ENCODE results near the gene PLEKHA1.

PLEKHA1 gene

GRCh38 chr10:122463466-122464249 is 89.2 kb downstream of the PLEKHA1 start:
- no peak for DNase-seq

GRCh38 chr10:122464250-122464510 is 89.7 kb downstream of the PLEKHA1 start:
- no peak for DNase-seq

- DNase-seq = no peak
These were observed 90.1 kb downstream of the PLEKHA1 start for GRCh38 chr10:122464586-122464985.

GRCh38 chr10:122465401-122466040 is 91.0 kb downstream of the PLEKHA1 start:
- DNase-seq = no peak

- DNase-seq = no peak
These were observed 92.5 kb downstream of the PLEKHA1 start for GRCh38 chr10:122466951-122467381.

- DNase-seq = no peak
These were observed 93.2 kb downstream of the PLEKHA1 start for GRCh38 chr10:122467701-122468100.

- DNase-seq = no peak
These were observed 93.9 kb downstream of the PLEKHA1 start for GRCh38 chr10:122468307-122468925.

GRCh38 chr10:122468926-122469781 is 94.6 kb downstream of the PLEKHA1 start:
- no peak for DNase-seq

GRCh38 chr10:122469848-122470247 is 95.3 kb downstream of the PLEKHA1 start:
- DNase-seq = no peak

- DNase-seq = no peak
These were observed 97.1 kb downstream of the PLEKHA1 start for GRCh38 chr10:122471531-122472177.

GRCh38 chr10:122473116-122473515 is 98.6 kb downstream of the PLEKHA1 start:
- no peak for DNase-seq

- DNase-seq = no peak
These were observed 99.8 kb downstream of the PLEKHA1 start for GRCh38 chr10:122474131-122474818.

- no peak for DNase-seq
These were observed 100.6 kb downstream of the PLEKHA1 start for GRCh38 chr10:122475100-122475499.

- DNase-seq = no peak
These were observed 101.3 kb downstream of the PLEKHA1 start for GRCh38 chr10:122475591-122476332.

GRCh38 chr10:122476333-122476695 is 101.8 kb downstream of the PLEKHA1 start:
- DNase-seq = no peak

- no peak for DNase-seq
These were observed 102.9 kb downstream of the PLEKHA1 start for GRCh38 chr10:122477436-122477835.

GRCh38 chr10:122478971-122479370 is 104.5 kb downstream of the PLEKHA1 start:
- no peak for DNase-seq

- DNase-seq = no peak
These were observed 105.8 kb downstream of the PLEKHA1 start for GRCh38 chr10:122480146-122480833.

GRCh38 chr10:122481296-122482056 is 107.0 kb downstream of the PLEKHA1 start:
- DNase-seq = no peak

All from CD4-positive, alpha-beta T cell treated with Interleukin-17A for 4 hours (primary cell).